Measurements from ENCODE around the gene KPNA3. TPM values are rescaled to one million over a fixed set of nuclear protein-coding genes. Genes with fewer than 3 reads are reported as not detected.
A peak's percentile ranks its signal among the peaks of the same experiment; 100 is the strongest.

KPNA3 gene
- total RNA-seq, 5 donors from 2014 or later (not counting 1 experiment from before 2014, with no cell fraction given): 19.6 to 22.3 (median 21.4) TPM

- no peaks in the 10 kb centered on the region for H3K36me3 Mint-ChIP-seq
Measured at GRCh38 chr13:49833402-49833801, 40.9 kb upstream of the KPNA3 start.

GRCh38 chr13:49831455-49831854, 39.0 kb upstream of the KPNA3 start:
- Histone ChIP-seq H3K27me3 (replicated peaks in 1 of 2; ENCODE audit: control insufficient read depth in 2 of 2, extremely low read depth in 1 of 2, insufficient read depth in 2 of 2, low read length in 1 of 2) (peaks cover 0 to 3% of the 10 kb centered on the region in 2 experiments), H3K36me3 (ENCODE audit: control insufficient read depth in 2 of 2, extremely low read depth in 1 of 2, insufficient read depth in 1 of 2, low read length in 1 of 2) (no peaks in the 10 kb centered on the region), H3K4me3 (ENCODE audit: control insufficient read depth in 1 of 2, extremely low read depth in 1 of 2, low read length in 1 of 2) (no peak overlapping the region), H3K9me3 (no peaks in the 10 kb centered on the region), H3K4me1 (ENCODE audit: control insufficient read depth in 1 of 2, extremely low read depth in 1 of 2, insufficient read depth in 2 of 2, low read length in 2 of 2) (peaks cover 0 to 2% of the 10 kb centered on the region in 2 experiments), H3K27ac (ENCODE audit: low read length) (no peak overlapping the region)
- peaks cover 0 to 5% of the 10 kb centered on the region in 2 donors for H3K27me3 Mint-ChIP-seq
- H3K27ac Mint-ChIP-seq: no peak overlapping the region
- ChIA-PET POLR2A (no interaction called here), CTCF (interaction anchor here in 1 of 2 donors (0.6 kb wide), 1 partner anchor 976 kb away, joined by 6 read pairs; no protein-coding TSS in a partner anchor)
- no peak for DNase-seq
- H3K36me3 Mint-ChIP-seq: no peaks in the 10 kb centered on the region
- H3K9me3 Mint-ChIP-seq: peaks cover 6 to 7% (median 6%) of the 10 kb centered on the region in 3 donors
- no CpG with 5 or more reads among the region's 4 CpGs for WGBS (ENCODE audit: insufficient coverage)
- H3K4me3 Mint-ChIP-seq: no peak overlapping the region
- H3K4me1 Mint-ChIP-seq: peaks cover 0 to 13% (median 11%) of the 10 kb centered on the region in 3 donors
- no peak for ATAC-seq (replicated peaks in 1 of 4)

More at GRCh38 chr13:49833402-49833801, 40.9 kb upstream of the KPNA3 start:
- no peak overlapping the region for H3K27ac Mint-ChIP-seq
- peaks cover 0 to 5% of the 10 kb centered on the region in 2 donors for H3K27me3 Mint-ChIP-seq
- Histone ChIP-seq H3K4me1 (ENCODE audit: control insufficient read depth in 1 of 2, extremely low read depth in 1 of 2, insufficient read depth in 2 of 2, low read length in 2 of 2) (no peaks in the 10 kb centered on the region), H3K9me3 (no peaks in the 10 kb centered on the region), H3K27ac (ENCODE audit: low read length) (no peak overlapping the region), H3K4me3 (ENCODE audit: control insufficient read depth in 1 of 2, extremely low read depth in 1 of 2, low read length in 1 of 2) (no peak overlapping the region), H3K36me3 (ENCODE audit: control insufficient read depth in 2 of 2, extremely low read depth in 1 of 2, insufficient read depth in 1 of 2, low read length in 1 of 2) (no peaks in the 10 kb centered on the region), H3K27me3 (replicated peaks in 1 of 2; ENCODE audit: control insufficient read depth in 2 of 2, extremely low read depth in 1 of 2, insufficient read depth in 2 of 2, low read length in 1 of 2) (peaks cover 0 to 3% of the 10 kb centered on the region in 2 experiments)
- H3K4me3 Mint-ChIP-seq: no peak overlapping the region
- ChIA-PET CTCF (no interaction called here), POLR2A (no interaction called here)
- peaks cover 0 to 7% (median 7%) of the 10 kb centered on the region in 3 donors for H3K4me1 Mint-ChIP-seq
- peaks cover 6 to 7% (median 6%) of the 10 kb centered on the region in 3 donors for H3K9me3 Mint-ChIP-seq
- DNase-seq: no peak
- WGBS (ENCODE audit: insufficient coverage): 89% methylated on average over 4 of the region's 5 CpGs
- no peak for ATAC-seq (replicated peaks in 1 of 4)

GRCh38 chr13:49830721-49831120, 38.2 kb upstream of the KPNA3 start:
- Histone ChIP-seq H3K36me3 (ENCODE audit: control insufficient read depth in 2 of 2, extremely low read depth in 1 of 2, insufficient read depth in 1 of 2, low read length in 1 of 2) (no peaks in the 10 kb centered on the region), H3K27ac (ENCODE audit: low read length) (no peak overlapping the region), H3K27me3 (replicated peaks in 1 of 2; ENCODE audit: control insufficient read depth in 2 of 2, extremely low read depth in 1 of 2, insufficient read depth in 2 of 2, low read length in 1 of 2) (peaks cover 0 to 3% of the 10 kb centered on the region in 2 experiments), H3K4me3 (ENCODE audit: control insufficient read depth in 1 of 2, extremely low read depth in 1 of 2, low read length in 1 of 2) (no peak overlapping the region), H3K9me3 (no peaks in the 10 kb centered on the region), H3K4me1 (ENCODE audit: control insufficient read depth in 1 of 2, extremely low read depth in 1 of 2, insufficient read depth in 2 of 2, low read length in 2 of 2) (peaks cover 0 to 2% of the 10 kb centered on the region in 2 experiments)
- ATAC-seq (replicated peaks in 1 of 4): no peak
- CTCF ChIA-PET: interaction anchor here in 1 of 2 donors (0.6 kb wide), 1 partner anchor 976 kb away, joined by 6 read pairs; no protein-coding TSS in a partner anchor
- WGBS (ENCODE audit: insufficient coverage): 86% methylated on average over 1 of the region's 3 CpGs
- Mint-ChIP-seq H3K27me3 (peaks cover 0 to 5% of the 10 kb centered on the region in 2 donors), H3K36me3 (no peaks in the 10 kb centered on the region), H3K9me3 (peaks cover 6 to 7% (median 6%) of the 10 kb centered on the region in 3 donors), H3K4me1 (peaks cover 0 to 13% (median 11%) of the 10 kb centered on the region in 3 donors), H3K27ac (no peak overlapping the region), H3K4me3 (no peak overlapping the region)
- no peak for DNase-seq
- POLR2A ChIA-PET: interaction anchor here in 1 of 2 donors (0.7 kb wide), 1 partner anchor 20 kb away, joined by 3 read pairs; no protein-coding TSS in a partner anchor

- ChIA-PET CTCF (interaction anchor here in 1 of 2 donors (0.5 kb wide), 1 partner anchor 19 kb away, joined by 3 read pairs; no protein-coding TSS in a partner anchor), POLR2A (no interaction called here)
- ATAC-seq (replicated peaks in 1 of 4) (no peak), DNase-seq (no peak)
- Mint-ChIP-seq H3K4me3 (no peak overlapping the region), H3K4me1 (peaks cover 0 to 13% (median 11%) of the 10 kb centered on the region in 3 donors), H3K27ac (peak overlapping the region in 1 of 2 donors; percentile 25), H3K9me3 (peaks cover 6 to 7% (median 6%) of the 10 kb centered on the region in 3 donors), H3K27me3 (peaks cover 2 to 6% of the 10 kb centered on the region in 2 donors), H3K36me3 (no peaks in the 10 kb centered on the region)
- H3K4me3 ChIP-seq (ENCODE audit: control insufficient read depth in 1 of 2, extremely low read depth in 1 of 2, low read length in 1 of 2): no peak overlapping the region
- H3K9me3 ChIP-seq: no peaks in the 10 kb centered on the region
- no peaks in the 10 kb centered on the region for H3K36me3 ChIP-seq (ENCODE audit: control insufficient read depth in 2 of 2, extremely low read depth in 1 of 2, insufficient read depth in 1 of 2, low read length in 1 of 2)
- 100% methylated on average over 1 of the region's 2 CpGs for WGBS (ENCODE audit: insufficient coverage)
- peaks cover 0 to 2% of the 10 kb centered on the region in 2 experiments for H3K4me1 ChIP-seq (ENCODE audit: control insufficient read depth in 1 of 2, extremely low read depth in 1 of 2, insufficient read depth in 2 of 2, low read length in 2 of 2)
- H3K27ac ChIP-seq (ENCODE audit: low read length): no peak overlapping the region
- peaks cover 0 to 6% of the 10 kb centered on the region in 2 experiments for H3K27me3 ChIP-seq (replicated peaks in 1 of 2; ENCODE audit: control insufficient read depth in 2 of 2, extremely low read depth in 1 of 2, insufficient read depth in 2 of 2, low read length in 1 of 2)
Measured at GRCh38 chr13:49829715-49830114, 37.2 kb upstream of the KPNA3 start.

- H3K36me3 Mint-ChIP-seq: no peaks in the 10 kb centered on the region
- H3K4me1 Mint-ChIP-seq: peaks cover 0 to 13% (median 11%) of the 10 kb centered on the region in 3 donors
- Histone ChIP-seq H3K27me3 (replicated peaks in 1 of 2; ENCODE audit: control insufficient read depth in 2 of 2, extremely low read depth in 1 of 2, insufficient read depth in 2 of 2, low read length in 1 of 2) (peaks cover 0 to 9% of the 10 kb centered on the region in 2 experiments), H3K27ac (ENCODE audit: low read length) (no peak overlapping the region), H3K4me3 (ENCODE audit: control insufficient read depth in 1 of 2, extremely low read depth in 1 of 2, low read length in 1 of 2) (no peak overlapping the region), H3K36me3 (ENCODE audit: control insufficient read depth in 2 of 2, extremely low read depth in 1 of 2, insufficient read depth in 1 of 2, low read length in 1 of 2) (no peaks in the 10 kb centered on the region), H3K9me3 (no peaks in the 10 kb centered on the region), H3K4me1 (ENCODE audit: control insufficient read depth in 1 of 2, extremely low read depth in 1 of 2, insufficient read depth in 2 of 2, low read length in 2 of 2) (peaks cover 0 to 2% of the 10 kb centered on the region in 2 experiments)
- POLR2A ChIA-PET: interaction anchor here in 1 of 2 donors (0.7 kb wide), 1 partner anchor 1046 kb away, joined by 11 read pairs; no protein-coding TSS in a partner anchor
- WGBS (ENCODE audit: insufficient coverage): 80% methylated on average over 1 of the region's 2 CpGs
- no peak overlapping the region for H3K27ac Mint-ChIP-seq
- H3K27me3 Mint-ChIP-seq: peaks cover 3 to 7% of the 10 kb centered on the region in 2 donors
- ATAC-seq (replicated peaks in 1 of 4): no peak
- H3K4me3 Mint-ChIP-seq: no peak overlapping the region
- H3K9me3 Mint-ChIP-seq: peaks cover 6 to 7% (median 6%) of the 10 kb centered on the region in 3 donors
- DNase-seq: no peak
- CTCF ChIA-PET: interaction anchor here in 1 of 2 donors (0.6 kb wide), 1 partner anchor 1330 kb away, joined by 3 read pairs; no protein-coding TSS in a partner anchor
Measured at GRCh38 chr13:49828453-49828852, 36.0 kb upstream of the KPNA3 start.

GRCh38 chr13:49827891-49828290, 35.4 kb upstream of the KPNA3 start:
- ATAC-seq (replicated peaks in 1 of 4) (peak in 1 of 4 experiments; percentile 24), DNase-seq (no peak)
- H3K4me3 Mint-ChIP-seq: no peak overlapping the region
- H3K9me3 ChIP-seq: no peaks in the 10 kb centered on the region
- no peaks in the 10 kb centered on the region for H3K36me3 Mint-ChIP-seq
- WGBS (ENCODE audit: insufficient coverage): 81% methylated on average over 2 of the region's 3 CpGs
- peaks cover 0 to 6% of the 10 kb centered on the region in 2 experiments for H3K27me3 ChIP-seq (replicated peaks in 1 of 2; ENCODE audit: control insufficient read depth in 2 of 2, extremely low read depth in 1 of 2, insufficient read depth in 2 of 2, low read length in 1 of 2)
- CTCF ChIA-PET: no interaction called here
- H3K4me3 ChIP-seq (ENCODE audit: control insufficient read depth in 1 of 2, extremely low read depth in 1 of 2, low read length in 1 of 2): no peak overlapping the region
- POLR2A ChIA-PET: no interaction called here
- H3K27ac Mint-ChIP-seq: no peak overlapping the region
- H3K4me1 Mint-ChIP-seq: peaks cover 0 to 13% (median 11%) of the 10 kb centered on the region in 3 donors
- no peak overlapping the region for H3K27ac ChIP-seq (ENCODE audit: low read length)
- peaks cover 6 to 7% (median 6%) of the 10 kb centered on the region in 3 donors for H3K9me3 Mint-ChIP-seq
- peaks cover 3 to 9% of the 10 kb centered on the region in 2 donors for H3K27me3 Mint-ChIP-seq
- H3K36me3 ChIP-seq (ENCODE audit: control insufficient read depth in 2 of 2, extremely low read depth in 1 of 2, insufficient read depth in 1 of 2, low read length in 1 of 2): no peaks in the 10 kb centered on the region
- H3K4me1 ChIP-seq (ENCODE audit: control insufficient read depth in 1 of 2, extremely low read depth in 1 of 2, insufficient read depth in 2 of 2, low read length in 2 of 2): peaks cover 0 to 2% of the 10 kb centered on the region in 2 experiments
